Loucy (cell line): ENCODE data around the gene CFAP157.

Source experiments
- EZH2phosphoT487 ChIP-seq: fragments of 200-600 bp; IDR thresholded peaks from 2 replicates; pipeline ENCODE4 v1.6.1; 2018; ENCODE audit warnings: antibody characterized with exemption, mild to moderate bottlenecking, moderate library complexity, borderline replicate concordance
- TF ChIP-seq, protein P1 (sequence below): fragments of 200-600 bp; sonication (generic); conservative IDR thresholded peaks from 2 replicates; pipeline ENCODE4 v1.5.1; 2014; ENCODE audit warnings: mild to moderate bottlenecking, antibody characterized with exemption, low read length

- TF ChIP-seq, protein P1, sequence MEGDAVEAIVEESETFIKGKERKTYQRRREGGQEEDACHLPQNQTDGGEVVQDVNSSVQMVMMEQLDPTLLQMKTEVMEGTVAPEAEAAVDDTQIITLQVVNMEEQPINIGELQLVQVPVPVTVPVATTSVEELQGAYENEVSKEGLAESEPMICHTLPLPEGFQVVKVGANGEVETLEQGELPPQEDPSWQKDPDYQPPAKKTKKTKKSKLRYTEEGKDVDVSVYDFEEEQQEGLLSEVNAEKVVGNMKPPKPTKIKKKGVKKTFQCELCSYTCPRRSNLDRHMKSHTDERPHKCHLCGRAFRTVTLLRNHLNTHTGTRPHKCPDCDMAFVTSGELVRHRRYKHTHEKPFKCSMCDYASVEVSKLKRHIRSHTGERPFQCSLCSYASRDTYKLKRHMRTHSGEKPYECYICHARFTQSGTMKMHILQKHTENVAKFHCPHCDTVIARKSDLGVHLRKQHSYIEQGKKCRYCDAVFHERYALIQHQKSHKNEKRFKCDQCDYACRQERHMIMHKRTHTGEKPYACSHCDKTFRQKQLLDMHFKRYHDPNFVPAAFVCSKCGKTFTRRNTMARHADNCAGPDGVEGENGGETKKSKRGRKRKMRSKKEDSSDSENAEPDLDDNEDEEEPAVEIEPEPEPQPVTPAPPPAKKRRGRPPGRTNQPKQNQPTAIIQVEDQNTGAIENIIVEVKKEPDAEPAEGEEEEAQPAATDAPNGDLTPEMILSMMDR: no peak
- no peak for TF ChIP-seq EZH2phosphoT487
These were observed 15.4 kb downstream of the CFAP157 start for GRCh38 chr9:127722055-127722745.
